Measurements from ENCODE around the gene POU3F3.

DNA sequence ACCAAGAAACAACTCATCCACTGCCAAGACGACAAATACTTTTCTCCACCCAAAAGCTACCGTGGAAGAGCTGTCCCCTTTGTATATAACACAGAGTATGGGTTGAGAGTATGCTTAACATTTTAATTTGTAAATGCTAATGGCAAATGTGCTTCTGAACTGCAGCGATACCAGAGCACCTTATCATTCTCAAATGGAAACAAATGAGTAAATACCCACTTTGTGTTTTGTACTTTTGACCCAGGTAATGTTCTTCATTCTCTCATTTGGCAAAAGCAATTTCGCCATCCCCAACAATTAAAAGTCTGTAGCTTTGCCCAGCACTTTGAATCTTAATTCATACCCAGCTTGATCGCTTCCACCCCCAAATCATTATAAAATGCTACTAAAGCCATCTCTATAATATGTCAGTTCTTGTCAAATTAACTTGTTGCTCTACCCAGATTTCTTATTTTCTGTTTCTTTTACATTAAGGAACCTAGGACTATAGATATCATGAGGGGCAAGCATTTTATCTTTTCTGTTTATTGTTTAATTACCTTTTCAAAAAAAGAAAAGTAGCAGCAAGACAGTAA is 6.2 kb upstream of the POU3F3 start:
- TF ChIP-seq CTCF (conservative IDR thresholded peaks at IDR 0.05; ENCODE audit: low read length) (no peak), EZH2phosphoT487 (IDR thresholded peaks at IDR 0.05; ENCODE audit: borderline replicate concordance) (no peak)
